Ascending aorta (tissue), 2 donors: ENCODE results near the gene GRPEL2. TPM values are rescaled to one million over a fixed set of nuclear protein-coding genes. Genes with fewer than 3 reads are reported as not detected.

Source experiments
- DNase-seq, 2 donors: peaks; one replicate each; pipeline ENCODE4 v3.0.0-alpha.2; 2019; ENCODE audit warnings: low spot score in 2 of 2
- H3K27ac ChIP-seq, 2 donors: fragments of 200-600 bp; sonication (generic); one replicate each; pipeline ENCODE4 v1.5.1; 2016 to 2017; ENCODE audit warnings: mild to moderate bottlenecking in 1 of 2
- H3K27me3 ChIP-seq: fragments of 200-600 bp; sonication (generic); one replicate; pipeline ENCODE4 v1.5.1; 2017
- H3K36me3 ChIP-seq, 2 donors: fragments of 200-600 bp; sonication (generic); one replicate each; pipeline ENCODE4 v1.5.1; 2016
- H3K4me1 ChIP-seq, 2 donors: fragments of 200-600 bp; sonication (generic); one replicate each; pipeline ENCODE4 v1.5.1; 2016 to 2017; ENCODE audit warnings: mild to moderate bottlenecking in 1 of 2
- H3K4me3 ChIP-seq, 2 donors: fragments of 200-600 bp; sonication (generic); one replicate each; pipeline ENCODE4 v1.5.1; 2016 to 2017; ENCODE audit warnings: mild to moderate bottlenecking in 1 of 2
- H3K9me3 ChIP-seq, 2 donors: fragments of 200-600 bp; sonication (generic); one replicate each; pipeline ENCODE4 v1.5.1; 2016
- CTCF ChIP-seq, 3 experiments: fragments of 200-600 bp in 2 of 3; fragments of 450-650 bp in 1 of 3; sonication (generic) in 2 of 3; IDR thresholded peaks; one replicate each; pipeline ENCODE4 v1.5.1; 2016 to 2019; ENCODE audit warnings: antibody characterized with exemption in 3 of 3, mild to moderate bottlenecking in 1 of 3, moderate library complexity in 1 of 3
- intact Hi-C: fragments of 100-400 bp; cut with DNase I; formaldehyde crosslinking; loops from one replicate; pipeline ENCODE4 v1.15.1; 2023
- total RNA-seq: library from RNA; depleted of rRNA; stranded (reverse); fragments of >200 nt; gene quantifications from one replicate; pipeline ENCODE4 v1.1.0, GENCODE V29; 2016

The GRPEL2 gene
- total RNA-seq, 1 donor from 2014 or later = 7.8 TPM

- H3K36me3 ChIP-seq = no peaks in the 10 kb centered on the region
- TF ChIP-seq CTCF (IDR thresholded peaks at IDR 0.05) = no peak
These were observed 44.9 kb upstream of the GRPEL2 start for GRCh38 chr5:149300441-149300840.

GRCh38 chr5:149301049-149301743 is 44.1 kb upstream of the GRPEL2 start:
- no peak overlapping the region for H3K27ac ChIP-seq
- H3K36me3 ChIP-seq = no peaks in the 10 kb centered on the region
- H3K4me3 ChIP-seq = no peak overlapping the region
- intact Hi-C loops = no loop called here
- H3K4me1 ChIP-seq = no peaks in the 10 kb centered on the region
- H3K9me3 ChIP-seq = no peaks in the 10 kb centered on the region
- no peaks in the 10 kb centered on the region for H3K27me3 ChIP-seq
- TF ChIP-seq CTCF (IDR thresholded peaks at IDR 0.05) = no peak
- no peak for DNase-seq

More at GRCh38 chr5:149300441-149300840, 44.9 kb upstream of the GRPEL2 start:
- Histone ChIP-seq H3K4me1 (no peaks in the 10 kb centered on the region), H3K27ac (no peak overlapping the region), H3K27me3 (no peaks in the 10 kb centered on the region), H3K9me3 (no peaks in the 10 kb centered on the region), H3K4me3 (no peak overlapping the region)
- DNase-seq = no peak
- intact Hi-C loops = no loop called here

GRCh38 chr5:149301744-149302380 is 43.4 kb upstream of the GRPEL2 start:
- intact Hi-C loops = no loop called here

GRCh38 chr5:149302641-149303040 is 42.7 kb upstream of the GRPEL2 start:
- no peak for TF ChIP-seq CTCF (IDR thresholded peaks at IDR 0.05)
- intact Hi-C loops = no loop called here
- Histone ChIP-seq H3K27me3 (no peaks in the 10 kb centered on the region), H3K27ac (no peak overlapping the region), H3K4me3 (no peak overlapping the region), H3K36me3 (no peaks in the 10 kb centered on the region), H3K9me3 (no peaks in the 10 kb centered on the region), H3K4me1 (no peaks in the 10 kb centered on the region)
- no peak for DNase-seq

More at GRCh38 chr5:149301744-149302380, 43.4 kb upstream of the GRPEL2 start:
- H3K9me3 ChIP-seq = no peaks in the 10 kb centered on the region
- no peaks in the 10 kb centered on the region for H3K27me3 ChIP-seq
- TF ChIP-seq CTCF (IDR thresholded peaks at IDR 0.05) = no peak
- H3K36me3 ChIP-seq = no peaks in the 10 kb centered on the region
- no peak overlapping the region for H3K4me3 ChIP-seq
- DNase-seq = no peak
- H3K4me1 ChIP-seq = no peaks in the 10 kb centered on the region
- H3K27ac ChIP-seq = no peak overlapping the region

GRCh38 chr5:149303210-149303609 is 42.1 kb upstream of the GRPEL2 start:
- no peaks in the 10 kb centered on the region for H3K36me3 ChIP-seq
- TF ChIP-seq CTCF (IDR thresholded peaks at IDR 0.05) = no peak

More at GRCh38 chr5:149303210-149303609, 42.1 kb upstream of the GRPEL2 start:
- Histone ChIP-seq H3K27me3 (no peaks in the 10 kb centered on the region), H3K4me3 (no peak overlapping the region), H3K4me1 (no peaks in the 10 kb centered on the region), H3K9me3 (no peaks in the 10 kb centered on the region), H3K27ac (no peak overlapping the region)
- DNase-seq = no peak
- intact Hi-C loops = no loop called here
